ENCODE measurements around the gene RELN.
A peak's percentile ranks its signal among the peaks of the same experiment; 100 is the strongest.
"Not testable (repeated sequence)": the region's sequence is repeated elsewhere in the genome, so short reads cannot be mapped to it uniquely, and the experiment has no call there.

RELN gene

DNA sequence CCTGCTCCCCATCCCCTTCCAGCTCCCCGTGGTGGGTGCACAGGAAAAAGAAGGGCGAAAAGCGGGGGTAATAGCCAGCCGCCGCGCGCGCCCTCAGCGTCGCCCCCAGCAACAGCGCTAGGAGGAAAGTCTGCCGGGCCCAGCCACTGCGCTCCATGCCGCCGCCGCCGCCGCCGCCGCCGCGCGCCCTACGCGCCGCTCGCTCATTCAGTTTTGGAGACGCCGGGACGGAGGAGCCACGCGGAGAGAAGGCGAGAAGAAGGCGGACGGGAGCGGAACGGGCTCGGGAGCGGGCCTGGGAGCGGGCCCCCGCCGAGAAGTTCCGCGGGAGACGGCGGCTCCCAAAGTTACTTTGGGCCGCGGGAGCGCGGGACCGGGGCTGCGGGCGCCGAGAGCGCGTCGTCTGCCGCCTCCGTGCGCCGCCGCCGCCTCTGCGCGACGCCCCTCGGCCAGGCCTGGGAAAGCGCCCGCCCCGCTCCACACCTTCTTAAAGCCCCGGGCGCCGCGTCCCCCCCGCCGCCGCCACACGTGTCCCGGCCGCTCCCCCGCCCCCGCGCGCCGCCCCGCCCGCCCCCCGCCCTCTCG, at the start of gene RELN:
Gene RELN, minus strand, starts transcription at position 459 of the 585 bp plus-strand sequence. Its CDS starts 302 bp downstream, at position 157.
- DNase-seq, result peak; percentile 52

DNA sequence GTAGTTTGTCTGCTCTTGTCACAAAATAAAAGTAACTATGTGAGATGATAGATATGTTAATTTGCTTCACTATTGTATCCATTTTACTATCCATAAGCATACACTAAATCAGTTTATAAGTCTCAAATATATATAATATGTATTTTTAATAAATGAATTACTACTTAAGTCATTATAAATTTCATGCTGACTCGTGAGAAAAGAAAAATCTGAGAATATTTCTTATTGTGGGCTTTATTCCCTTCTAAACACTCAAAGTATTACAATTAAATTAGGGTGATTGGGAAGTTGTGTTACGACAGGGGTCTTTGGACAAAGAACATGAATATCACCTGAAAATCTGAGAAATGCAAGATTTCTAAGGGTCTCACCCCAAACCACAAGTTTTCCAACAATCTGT, 48.7 kb upstream of the RELN start:
- DNase-seq, result no peak

DNA sequence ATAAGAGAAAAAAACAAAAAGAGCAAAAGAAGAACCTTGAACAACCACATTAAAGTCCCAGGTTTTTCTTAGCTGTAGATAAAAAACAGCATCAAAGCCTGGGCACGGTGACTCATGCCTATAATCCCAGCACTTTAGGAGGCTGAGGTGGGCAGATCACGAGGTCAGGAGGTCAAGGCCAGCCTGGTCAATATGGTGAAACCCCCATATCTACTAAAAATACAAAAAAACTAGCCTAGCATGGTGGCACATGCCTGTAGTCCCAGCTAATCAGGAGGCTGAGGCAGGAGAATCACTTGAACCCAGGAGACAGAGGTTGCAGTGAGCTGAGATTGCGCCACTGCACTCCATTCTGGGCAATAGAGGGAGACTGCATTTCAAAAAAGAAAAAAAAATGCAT, 47.4 kb upstream of the RELN start:
- DNase-seq, result not testable (repeated sequence)

DNA sequence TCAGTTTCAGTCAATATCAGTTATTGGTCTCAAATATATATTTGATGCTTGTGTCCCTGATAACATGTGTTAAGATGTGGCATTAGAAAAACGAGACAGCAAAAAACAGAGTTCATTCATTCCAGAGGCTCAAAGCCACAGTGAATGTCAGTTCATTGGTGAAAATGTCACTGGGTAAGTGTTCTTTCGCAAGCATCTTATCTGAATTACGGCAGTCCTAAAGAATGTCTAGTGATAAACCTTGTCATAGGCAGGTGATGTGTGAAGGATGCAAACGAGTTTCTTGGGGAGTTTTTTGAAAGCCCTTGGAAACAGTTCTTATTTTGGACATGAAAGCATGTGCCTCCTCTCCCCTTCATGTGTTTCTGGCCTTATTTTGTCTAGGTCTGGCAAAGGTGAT, 45.9 kb upstream of the RELN start:
- DNase-seq, result no peak

DNA sequence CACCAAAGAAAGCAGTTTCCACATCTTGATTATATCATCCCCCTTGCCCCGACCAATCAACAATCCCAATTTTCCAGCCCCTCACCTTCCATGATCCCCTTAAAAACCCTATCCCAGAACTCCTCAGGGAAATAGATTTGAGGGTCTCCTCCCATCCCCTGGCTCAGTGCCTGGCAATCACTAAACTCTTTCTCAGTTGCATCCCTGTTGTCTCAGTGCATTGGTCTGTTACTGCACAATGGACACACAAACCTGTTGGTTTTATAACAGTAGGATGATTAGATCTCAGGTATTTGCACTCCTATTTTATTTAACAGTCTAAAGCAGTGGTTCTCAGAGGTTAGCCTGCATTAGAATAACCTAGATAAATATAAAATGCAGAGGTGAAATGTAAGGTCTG, 45.2 kb upstream of the RELN start:
- DNase-seq, result no peak

DNA sequence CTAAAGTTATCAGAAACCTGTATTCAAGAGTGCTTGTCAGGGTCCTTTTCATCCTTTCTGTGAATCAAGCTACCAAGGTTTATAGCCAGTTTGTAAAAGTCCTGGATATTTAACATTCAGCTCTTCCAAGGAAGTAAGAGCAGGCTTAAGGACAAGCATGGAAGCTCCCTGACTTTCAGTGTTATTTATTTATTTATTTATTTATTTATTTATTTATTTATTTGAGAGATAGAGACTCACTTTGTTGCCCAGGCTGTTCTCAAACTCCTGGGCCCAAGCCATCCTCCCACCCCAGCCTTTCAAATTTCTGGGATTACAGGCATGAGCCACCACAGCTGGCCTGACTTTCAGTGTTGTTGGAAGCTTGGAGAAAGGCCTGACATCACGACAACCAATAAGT, 44.4 kb upstream of the RELN start:
- no peak for DNase-seq

DNA sequence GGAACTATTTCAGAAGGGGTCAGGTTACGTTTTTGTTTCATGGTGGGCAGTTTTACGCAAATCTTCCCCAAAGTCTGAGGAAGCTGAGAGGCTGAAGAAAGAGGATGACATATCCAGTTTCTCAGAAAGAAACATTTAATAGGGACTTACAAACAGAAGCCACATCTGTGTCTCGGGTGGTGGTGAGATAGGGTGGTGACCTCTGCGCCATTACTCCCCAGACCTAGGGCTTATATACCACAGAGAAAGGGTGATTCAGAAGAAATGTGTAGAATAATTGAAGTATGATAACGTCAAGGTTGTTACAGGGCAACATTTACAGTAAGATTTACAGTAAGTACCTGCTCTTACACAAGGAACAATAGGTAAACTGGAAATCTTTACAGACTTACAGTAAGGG, 43.0 kb upstream of the RELN start:
- no peak for DNase-seq

DNA sequence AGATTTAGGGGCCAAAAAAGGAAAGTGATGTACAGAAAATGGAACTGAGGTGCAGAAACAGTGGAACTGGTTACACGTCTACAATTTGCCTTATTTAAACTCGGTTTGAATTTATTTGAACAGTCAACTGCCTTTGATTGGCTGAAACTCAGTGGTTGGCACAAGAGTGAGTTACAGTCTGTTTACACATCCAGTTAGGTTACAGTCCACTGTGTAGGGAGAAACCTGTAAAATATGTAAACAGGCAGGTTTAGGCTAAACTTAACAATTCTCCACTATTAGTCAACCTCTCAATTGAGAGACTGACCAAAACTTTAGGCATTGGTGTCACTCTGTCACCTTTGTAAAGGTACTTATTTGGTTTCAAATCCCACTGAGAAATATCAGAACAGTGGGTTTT, 40.3 kb upstream of the RELN start:
- DNase-seq, result no peak

DNA sequence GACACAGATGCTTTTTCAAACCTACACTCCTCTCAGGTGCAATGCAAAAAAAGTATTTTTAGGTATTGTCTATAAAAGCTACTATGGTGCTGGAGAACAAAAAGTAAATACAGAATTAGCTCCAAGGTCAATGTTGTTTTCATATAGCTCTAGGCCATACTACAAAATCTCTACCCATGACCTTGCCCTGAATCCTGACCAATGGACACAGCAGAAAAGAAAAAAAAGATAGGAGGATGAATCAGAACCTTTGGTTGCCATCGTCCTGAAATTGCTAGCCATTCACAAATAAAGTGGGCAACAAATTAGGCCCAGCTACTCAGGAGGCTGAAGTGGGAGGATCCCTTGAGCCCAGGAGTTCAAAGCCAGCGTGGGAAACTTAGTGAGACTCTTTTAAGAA, 35.2 kb upstream of the RELN start:
- DNase-seq, result no peak

DNA sequence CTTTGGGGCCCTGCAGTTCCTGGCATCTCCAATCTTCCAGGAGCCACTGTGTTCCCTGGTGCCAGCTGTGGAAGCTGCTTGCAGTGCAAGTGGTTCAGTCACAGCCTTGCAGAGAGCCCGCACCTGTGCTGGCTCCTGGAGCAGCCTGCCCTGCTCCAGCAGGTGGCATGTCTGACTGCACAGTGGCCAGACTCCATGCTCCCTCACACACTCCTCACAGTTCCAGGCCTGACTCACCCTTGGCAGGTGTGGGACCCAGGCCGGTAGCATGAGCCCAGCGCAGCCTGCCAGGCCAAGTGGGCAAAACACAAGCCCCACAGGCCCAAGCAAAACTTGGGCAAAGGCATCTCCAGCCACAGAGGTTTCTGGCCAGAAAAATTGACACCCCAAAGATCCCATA, 33.6 kb upstream of the RELN start:
- no peak for DNase-seq

DNA sequence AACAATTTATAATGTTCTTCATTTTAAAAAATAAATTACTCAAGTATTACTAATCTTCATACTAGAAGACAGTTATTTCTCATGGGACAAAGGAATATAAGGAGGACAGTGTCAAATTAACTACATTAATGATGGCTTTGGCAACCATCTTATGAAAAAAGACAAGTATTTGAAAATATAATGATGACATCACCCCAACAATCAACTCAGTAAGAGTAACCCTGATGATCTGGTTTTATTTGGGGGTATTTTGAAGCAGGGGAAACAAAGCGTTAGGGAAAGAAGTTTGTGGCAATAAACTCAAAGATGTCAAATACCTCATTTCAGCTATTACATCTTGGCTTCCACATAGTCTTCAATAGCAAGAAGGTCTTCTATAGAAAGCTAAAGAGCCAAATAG, 29.0 kb upstream of the RELN start:
- no peak for DNase-seq

DNA sequence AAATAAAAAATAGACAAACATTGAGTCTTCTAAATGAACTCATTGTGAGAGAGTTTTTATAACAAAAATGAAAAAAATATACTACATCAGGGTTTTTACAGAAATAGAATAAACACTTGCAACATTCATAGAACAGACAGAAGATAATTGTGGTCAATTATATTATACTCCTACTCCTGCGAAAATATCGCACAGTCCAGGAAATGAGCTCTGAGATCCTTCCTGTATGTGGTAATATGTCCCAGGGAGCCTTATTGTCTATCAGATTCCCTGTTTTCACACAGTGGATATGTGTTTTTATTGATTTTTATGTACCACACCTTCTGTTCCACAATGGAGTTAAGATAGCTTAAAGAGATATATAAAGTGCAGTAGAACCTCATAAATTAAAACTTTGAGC, 27.5 kb upstream of the RELN start:
- no peak for DNase-seq

DNA sequence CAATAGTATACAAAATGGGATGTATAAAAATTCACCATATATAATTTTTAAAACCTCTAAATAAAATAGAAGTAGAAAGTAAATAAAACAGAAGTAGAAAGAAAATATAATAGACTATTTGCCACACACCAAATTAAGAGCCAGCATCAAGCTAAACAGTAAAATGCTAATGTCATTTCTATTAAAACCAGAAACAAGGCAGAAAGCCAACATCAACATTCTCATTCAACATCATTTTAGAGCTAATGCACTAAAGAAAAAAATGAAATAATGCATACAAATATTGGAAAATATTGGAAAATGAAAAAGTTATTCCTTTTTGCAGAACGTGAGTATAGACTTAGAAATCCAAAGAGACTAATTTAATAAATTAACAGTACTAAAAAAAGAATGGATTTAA, 23.4 kb upstream of the RELN start:
- DNase-seq, result no peak

DNA sequence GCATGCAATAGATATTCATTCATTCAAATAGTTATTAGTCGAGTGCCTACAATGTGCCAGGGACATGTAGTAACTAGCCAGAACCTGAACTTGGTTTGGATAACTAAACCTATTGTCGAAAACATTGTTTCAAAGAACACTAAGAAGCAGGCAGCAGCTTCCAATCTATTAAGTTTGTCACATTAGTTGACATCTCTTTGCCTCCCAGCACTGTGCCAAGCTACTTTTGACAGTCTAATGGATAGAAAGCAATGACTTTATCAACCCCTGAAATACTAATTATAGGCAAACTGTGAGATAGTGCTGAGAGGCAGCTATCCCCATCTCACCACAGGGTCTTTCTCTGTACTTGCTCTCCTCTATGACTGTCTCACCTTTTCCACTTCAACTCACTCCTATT, 22.4 kb upstream of the RELN start:
- DNase-seq, result no peak

DNA sequence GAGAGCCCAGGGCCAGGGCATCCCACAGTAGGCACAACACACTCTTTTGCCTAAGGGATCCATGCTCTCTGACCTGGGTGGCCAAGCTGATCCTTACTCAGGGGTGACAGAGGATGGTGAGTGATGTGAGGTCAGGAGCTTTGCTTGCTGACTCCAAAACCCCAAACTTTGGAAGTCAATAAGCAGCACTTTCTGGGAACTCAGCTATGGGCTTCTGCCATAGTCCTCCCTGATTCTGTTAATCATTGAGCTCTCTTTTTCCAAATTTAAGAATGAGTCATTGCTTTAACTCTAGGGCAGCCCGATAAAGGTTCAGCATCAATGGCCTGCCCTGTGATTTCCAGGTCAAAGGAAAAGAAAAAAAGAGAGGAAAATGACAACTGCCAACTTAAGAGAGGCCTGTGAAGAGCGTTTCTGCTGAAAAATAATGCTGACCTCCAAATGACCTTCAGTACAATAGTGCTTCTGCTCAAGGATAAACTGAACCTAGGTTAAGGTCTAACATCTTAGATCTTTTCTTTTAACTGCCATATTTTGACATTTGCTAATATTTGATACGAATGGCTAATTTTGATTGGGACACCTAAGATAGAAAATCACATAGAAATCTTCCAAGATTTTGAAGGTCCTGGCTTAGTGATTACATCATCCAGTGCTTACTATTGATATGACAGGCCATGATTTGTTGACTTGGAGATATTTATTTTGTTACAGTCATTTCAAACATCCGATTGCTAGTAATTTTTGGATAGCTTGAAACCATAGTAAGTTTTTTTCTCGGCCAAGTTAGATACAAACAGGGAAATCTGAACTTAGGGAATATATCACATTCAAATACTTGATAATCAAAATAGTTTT, 20.8 kb upstream of the RELN start:
- DNase-seq, result no peak

DNA sequence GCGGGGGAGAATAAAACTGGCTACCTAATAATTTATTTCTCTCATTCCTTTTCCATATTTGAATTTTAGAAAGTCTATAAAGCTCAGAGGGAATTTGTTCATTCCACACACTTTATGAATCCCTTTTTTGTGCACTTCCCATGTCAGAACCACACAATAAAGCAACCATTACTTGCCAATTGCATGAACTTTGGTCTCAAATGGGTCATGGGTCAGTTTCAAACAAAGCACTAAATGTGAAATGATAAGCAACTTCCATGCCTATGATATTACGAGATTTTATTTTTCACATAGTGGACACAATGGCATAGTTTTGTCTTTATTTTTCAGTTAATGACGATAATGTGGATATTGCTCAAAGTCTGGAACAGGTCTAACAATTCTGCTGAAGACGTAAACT, 18.6 kb upstream of the RELN start:
- DNase-seq, result no peak

DNA sequence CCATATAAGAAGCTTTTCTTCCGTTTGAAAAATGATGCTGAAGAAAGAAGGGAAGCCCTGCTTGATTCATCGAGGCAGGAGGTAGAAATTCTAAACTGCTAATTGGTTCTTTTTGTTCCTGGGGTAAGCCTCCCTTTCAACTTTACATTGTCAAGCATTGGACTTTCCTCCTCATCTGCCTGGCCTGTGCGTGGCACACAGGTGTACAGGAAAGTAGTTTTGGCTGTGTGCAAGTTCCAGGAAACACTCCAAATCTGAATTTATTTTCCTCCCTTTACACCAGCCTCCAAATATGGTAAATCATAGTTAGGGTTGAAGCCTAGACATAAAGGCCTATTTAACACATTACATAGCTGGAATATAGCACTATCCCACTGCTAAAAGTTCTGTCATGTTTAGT, 18.2 kb upstream of the RELN start:
- no peak for DNase-seq

DNA sequence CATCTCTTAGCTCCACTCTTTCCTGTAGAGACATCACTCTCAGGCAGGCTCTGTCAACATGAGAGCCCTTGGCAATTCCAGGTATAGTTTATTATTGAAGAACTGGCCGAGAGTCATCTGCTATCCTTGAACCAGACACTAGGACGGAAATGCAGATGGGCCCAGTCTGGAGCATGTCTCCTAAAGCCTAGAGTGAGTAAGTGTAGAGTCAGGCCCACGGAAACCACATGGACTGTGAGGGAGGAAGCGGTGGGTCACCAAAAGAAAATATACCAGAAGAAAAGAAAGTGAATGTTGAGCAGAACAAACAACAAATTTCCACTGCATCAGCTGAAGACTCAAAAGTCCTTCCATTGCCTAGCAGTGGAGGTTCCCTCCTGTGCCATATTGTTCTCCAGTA, 15.7 kb upstream of the RELN start:
- no peak for DNase-seq

DNA sequence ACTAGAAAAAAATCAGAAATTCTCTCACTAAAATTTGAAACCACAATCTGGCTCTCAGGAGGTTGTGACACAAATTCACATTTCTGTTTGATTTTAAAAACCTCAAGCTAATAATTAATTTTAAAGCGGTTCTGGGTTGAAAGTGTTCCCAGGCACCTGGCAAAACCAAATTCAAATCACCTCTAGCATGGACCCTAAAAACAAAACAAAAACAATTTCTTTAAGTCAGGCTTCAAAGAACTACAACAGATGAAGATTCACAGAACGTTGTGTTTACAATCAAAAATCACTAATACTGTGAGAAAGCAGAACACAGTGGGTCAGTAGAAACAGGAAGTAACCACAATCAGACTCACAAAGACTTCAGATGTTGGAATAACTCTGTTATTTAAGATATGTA, 7.2 kb upstream of the RELN start:
- DNase-seq, result no peak

DNA sequence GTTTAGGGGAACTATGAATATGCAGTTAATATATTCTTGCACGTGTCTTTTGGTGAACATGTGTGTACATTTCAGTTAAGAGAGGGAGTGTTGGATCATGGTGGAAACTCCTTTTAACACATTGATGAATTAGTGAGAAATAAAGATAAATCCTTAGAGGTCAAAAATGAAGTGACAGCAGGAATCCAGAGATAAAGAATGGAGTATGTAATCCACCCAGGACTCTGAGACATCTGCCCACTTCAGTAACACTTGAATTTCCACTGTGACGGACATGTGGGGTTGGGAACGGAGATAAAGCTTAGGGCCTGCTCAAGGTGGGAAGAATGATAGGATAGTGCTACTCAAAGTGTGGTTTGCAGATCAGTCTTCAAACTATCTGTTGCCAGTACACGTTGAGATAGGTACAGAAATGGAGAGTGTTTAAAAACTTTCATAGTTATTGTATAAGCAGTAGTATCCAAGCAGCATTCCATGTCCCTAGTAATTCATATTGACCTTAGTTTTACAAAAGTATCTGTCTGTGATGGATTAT, 6.6 kb upstream of the RELN start:
- DNase-seq, result no peak

DNA sequence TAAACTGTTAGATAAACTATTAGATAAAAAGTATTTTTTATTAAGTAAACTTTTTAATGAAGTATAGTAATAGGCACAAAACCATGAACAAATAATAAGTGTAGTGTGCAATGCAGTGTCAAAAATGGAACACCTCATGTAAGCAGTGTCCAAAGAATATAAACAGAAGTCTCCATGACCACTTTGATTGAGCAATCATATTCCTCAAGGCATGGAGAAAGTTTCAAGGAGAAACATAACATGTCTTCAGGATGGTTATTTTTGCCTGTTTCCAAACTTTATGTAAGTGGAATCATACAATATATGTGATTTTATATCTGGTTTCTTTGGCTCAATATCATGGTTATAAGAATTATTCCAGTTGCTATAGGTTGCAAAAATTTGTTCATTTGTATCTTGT, 6.1 kb upstream of the RELN start:
- DNase-seq, result no peak

DNA sequence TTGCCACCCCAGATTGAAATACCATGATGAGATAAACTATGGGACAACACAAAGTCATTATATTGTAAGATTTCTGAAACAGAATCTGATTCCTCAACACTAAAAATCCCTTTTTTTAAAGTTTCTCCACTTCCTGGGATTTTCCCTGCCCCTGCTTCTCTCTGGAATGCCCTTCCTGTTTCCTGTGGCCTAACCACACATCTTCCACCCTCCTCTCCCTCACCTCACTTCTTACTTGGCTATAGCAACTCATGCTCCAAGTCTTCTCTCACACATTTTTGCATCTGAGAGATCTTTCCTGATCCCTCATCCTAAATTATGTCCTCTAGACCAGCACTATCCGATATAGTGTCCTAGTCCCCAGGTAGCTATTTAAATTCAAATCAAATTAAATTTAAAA, 4.1 kb upstream of the RELN start:
- DNase-seq, result no peak

DNA sequence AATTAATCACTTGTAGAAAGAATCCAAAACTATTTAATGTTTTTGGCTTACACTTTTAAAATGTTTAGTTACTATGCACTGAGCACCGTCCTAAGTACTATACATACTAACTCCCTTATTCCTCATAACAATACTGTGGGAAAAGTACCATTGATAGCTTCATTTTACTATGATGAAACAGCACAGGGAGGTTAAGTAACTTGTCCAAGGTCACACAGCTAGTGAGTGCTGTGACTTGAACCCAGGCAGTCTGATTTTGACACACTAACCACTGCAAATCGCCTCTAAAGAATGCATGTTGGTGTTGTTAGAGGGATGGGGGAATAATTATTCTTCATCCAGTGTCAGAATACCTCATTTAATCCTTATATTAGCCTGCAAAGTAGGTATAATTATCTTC, 1.9 kb upstream of the RELN start:
- no peak for DNase-seq

DNA sequence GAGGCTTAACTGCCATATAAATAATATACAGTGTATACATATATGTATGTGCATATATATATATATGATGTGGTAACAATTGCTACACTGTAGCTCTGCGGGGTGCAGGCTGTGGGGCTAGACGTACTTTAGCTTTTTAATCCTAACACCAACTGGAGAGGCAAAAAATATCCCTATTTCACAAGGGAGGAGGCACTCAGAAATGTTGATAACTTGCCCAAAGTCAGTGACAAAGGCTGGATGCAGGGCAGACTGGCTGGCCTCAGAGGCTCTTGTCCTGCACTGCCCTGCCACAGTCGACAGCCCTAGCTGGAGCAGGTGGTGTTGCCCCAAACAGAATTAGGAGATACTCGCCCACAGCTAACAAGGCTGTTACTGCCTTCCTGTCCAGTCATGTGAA, 1.5 kb upstream of the RELN start:
- no peak for DNase-seq
